H9 (cell line): ENCODE measurements around the gene ST7L. TPM values are rescaled to one million over a fixed set of nuclear protein-coding genes. Genes with fewer than 3 reads are reported as not detected.

Experiments used
- DNase-seq: peaks from one replicate; pipeline ENCODE4 v3.0.0-alpha.2; 2017
- H2AFZ ChIP-seq: one replicate; pipeline ENCODE4 v1.6.1; 2013; ENCODE audit warnings: mild to moderate bottlenecking, low read length, control low read depth, moderate library complexity
- H2AK5ac ChIP-seq: 2 replicates; pipeline ENCODE4 v1.6.1; 2013; ENCODE audit warnings: low read length, control low read depth, mixed read lengths; ENCODE audit not compliant: insufficient read length
- H2BK120ac ChIP-seq: one replicate; pipeline ENCODE4 v1.6.1; 2013; ENCODE audit warnings: low read depth, mild to moderate bottlenecking, low read length, control low read depth, inconsistent platforms; ENCODE audit not compliant: poor library complexity, severe bottlenecking
- H2BK12ac ChIP-seq: 2 replicates; pipeline ENCODE4 v1.6.1; 2013; ENCODE audit warnings: low read length, control low read depth, mixed read lengths, low read depth; ENCODE audit not compliant: insufficient read length
- H2BK15ac ChIP-seq: 2 replicates; pipeline ENCODE4 v1.6.1; 2013; ENCODE audit warnings: low read depth, low read length, control low read depth
- H2BK20ac ChIP-seq: one replicate; pipeline ENCODE4 v1.6.1; 2013; ENCODE audit warnings: low read depth, mild to moderate bottlenecking, low read length, control low read depth, inconsistent platforms; ENCODE audit not compliant: poor library complexity, severe bottlenecking
- H2BK5ac ChIP-seq: 2 replicates; pipeline ENCODE4 v1.6.1; 2013; ENCODE audit warnings: low read length, control low read depth, mixed read lengths; ENCODE audit not compliant: insufficient read length
- H3K14ac ChIP-seq: 2 replicates; pipeline ENCODE4 v1.6.1; 2013; ENCODE audit warnings: low read length, control low read depth; ENCODE audit not compliant: insufficient read depth
- H3K18ac ChIP-seq: 2 replicates; pipeline ENCODE4 v1.6.1; 2013; ENCODE audit warnings: low read depth, mild to moderate bottlenecking, mixed read lengths, low read length, control low read depth; ENCODE audit not compliant: insufficient read length
- H3K23ac ChIP-seq: 2 replicates; pipeline ENCODE4 v1.6.1; 2013; ENCODE audit warnings: low read length, control low read depth, mixed read lengths, low read depth; ENCODE audit not compliant: insufficient read length
- H3K23me2 ChIP-seq: 2 replicates; pipeline ENCODE4 v1.6.1; 2013; ENCODE audit warnings: low read depth, mild to moderate bottlenecking, mixed read lengths, low read length, control low read depth; ENCODE audit not compliant: insufficient read length, poor library complexity, severe bottlenecking
- H3K27ac ChIP-seq: 2 replicates; pipeline ENCODE4 v1.5.1; 2013; ENCODE audit warnings: low read length, control low read depth, mixed read lengths, low read depth; ENCODE audit not compliant: insufficient read length
- H3K27me3 ChIP-seq: 2 replicates; pipeline ENCODE4 v1.6.1; 2013; ENCODE audit warnings: low read length, control low read depth, inconsistent platforms; ENCODE audit not compliant: insufficient read depth
- H3K4ac ChIP-seq: 2 replicates; pipeline ENCODE4 v1.6.1; 2013; ENCODE audit warnings: low read depth, mild to moderate bottlenecking, control low read depth, inconsistent platforms, low read length, moderate library complexity
- H3K4me1 ChIP-seq: 2 replicates; pipeline ENCODE4 v1.6.1; 2013; ENCODE audit warnings: low read length, control low read depth, inconsistent platforms; ENCODE audit not compliant: insufficient read depth
- H3K4me2 ChIP-seq: 2 replicates; pipeline ENCODE4 v1.6.1; 2013; ENCODE audit warnings: low read length, control low read depth, mixed read lengths; ENCODE audit not compliant: insufficient read length, insufficient read depth
- H3K56ac ChIP-seq: 2 replicates; pipeline ENCODE4 v1.6.1; 2013; ENCODE audit warnings: low read depth, mild to moderate bottlenecking, mixed read lengths, low read length, control low read depth; ENCODE audit not compliant: insufficient read length
- H3K79me1 ChIP-seq: 2 replicates; pipeline ENCODE4 v1.6.1; 2013; ENCODE audit warnings: low read depth, mild to moderate bottlenecking, moderate library complexity, low read length, control low read depth, inconsistent platforms; ENCODE audit not compliant: insufficient read depth, poor library complexity, severe bottlenecking
- H3K79me2 ChIP-seq: 2 replicates; pipeline ENCODE4 v1.6.1; 2013; ENCODE audit warnings: low read length, control low read depth, inconsistent platforms; ENCODE audit not compliant: insufficient read depth
- H3K9ac ChIP-seq: 2 replicates; pipeline ENCODE4 v1.6.1; 2013; ENCODE audit warnings: low read length, control low read depth, mixed read lengths; ENCODE audit not compliant: insufficient read length; ENCODE audit errors: extremely low read depth
- H3K9me3 ChIP-seq: one replicate; pipeline ENCODE4 v1.6.1; 2013; ENCODE audit warnings: low read depth, low read length, inconsistent platforms; ENCODE audit not compliant: control insufficient read depth
- H3T11ph ChIP-seq: one replicate; pipeline ENCODE4 v1.6.1; 2013; ENCODE audit warnings: mild to moderate bottlenecking, low read length, control low read depth, inconsistent platforms
- H4K20me1 ChIP-seq: one replicate; pipeline ENCODE4 v1.6.1; 2013; ENCODE audit not compliant: control insufficient read depth, insufficient read length, insufficient read depth
- H4K5ac ChIP-seq: 2 replicates; pipeline ENCODE4 v1.6.1; 2013; ENCODE audit warnings: low read depth, mild to moderate bottlenecking, mixed read lengths, low read length, control low read depth; ENCODE audit not compliant: insufficient read length
- H4K8ac ChIP-seq: replicated peaks from 2 replicates; pipeline ENCODE4 v1.6.1; 2013; ENCODE audit warnings: low read length, control low read depth, mixed read lengths, low read depth; ENCODE audit not compliant: insufficient read length
- H4K91ac ChIP-seq: 2 replicates; pipeline ENCODE4 v1.6.1; 2013; ENCODE audit warnings: low read depth, mild to moderate bottlenecking, moderate library complexity, mixed read lengths, low read length, control low read depth; ENCODE audit not compliant: insufficient read length
- H3K27ac Mint-ChIP-seq, 3 experiments: 2 replicates in 2 of 3; 3 replicates in 1 of 3; pipeline ENCODE4 v1.8.0; 2020 to 2021; ENCODE audit warnings: mixed read lengths in 3 of 3, mild to moderate bottlenecking in 1 of 3, moderate library complexity in 1 of 3
- H3K27me3 Mint-ChIP-seq: 2 replicates; pipeline ENCODE4 v1.8.0; 2021; ENCODE audit warnings: low read depth, mild to moderate bottlenecking, moderate library complexity, mixed read lengths
- H3K36me3 Mint-ChIP-seq, 3 experiments: 2 replicates in 2 of 3; 3 replicates in 1 of 3; pipeline ENCODE4 v1.8.0; 2020 to 2021; ENCODE audit warnings: low read depth in 3 of 3, mixed read lengths in 3 of 3; ENCODE audit not compliant: insufficient read depth in 1 of 3
- H3K4me1 Mint-ChIP-seq, 2 experiments: 2 replicates each; pipeline ENCODE4 v1.8.0; 2020; ENCODE audit warnings: mixed read lengths in 2 of 2
- H3K4me3 Mint-ChIP-seq, 2 experiments: 2 replicates in 1 of 2; 3 replicates in 1 of 2; pipeline ENCODE4 v1.8.0; 2020 to 2021; ENCODE audit warnings: mild to moderate bottlenecking in 2 of 2, mixed read lengths in 2 of 2, moderate library complexity in 1 of 2
- H3K9me3 Mint-ChIP-seq, 2 experiments: 2 replicates in 1 of 2; 3 replicates in 1 of 2; pipeline ENCODE4 v1.8.0; 2020; ENCODE audit warnings: mild to moderate bottlenecking in 2 of 2, mixed read lengths in 2 of 2, moderate library complexity in 1 of 2
- CTCF ChIP-seq: fragments of 200-600 bp; sonication (generic); conservative IDR thresholded peaks from 3 replicates; pipeline ENCODE4 v1.8.0; 2021; ENCODE audit warnings: antibody characterized with exemption, mild to moderate bottlenecking
- WGBS: extraction: QIAGEN DNeasy Blood & Tissue Kit; methylation state at CpG from one replicate; pipeline ENCODE4 v1.1.7; 2013; ENCODE audit warnings: missing lambda C conversion rate, low lambda C conversion rate, mixed read lengths; ENCODE audit not compliant: insufficient read length; ENCODE audit errors: extremely low coverage; 5-methylcytosine and 5-hydroxymethylcytosine counted together
- total RNA-seq: library from RNA; stranded (reverse); gene quantifications from 2 replicates; pipeline ENCODE4 v1.2.1, GENCODE V29; 2021

The ST7L gene
- total RNA-seq, 1 experiment from 2014 or later = 16.0 TPM

DNA sequence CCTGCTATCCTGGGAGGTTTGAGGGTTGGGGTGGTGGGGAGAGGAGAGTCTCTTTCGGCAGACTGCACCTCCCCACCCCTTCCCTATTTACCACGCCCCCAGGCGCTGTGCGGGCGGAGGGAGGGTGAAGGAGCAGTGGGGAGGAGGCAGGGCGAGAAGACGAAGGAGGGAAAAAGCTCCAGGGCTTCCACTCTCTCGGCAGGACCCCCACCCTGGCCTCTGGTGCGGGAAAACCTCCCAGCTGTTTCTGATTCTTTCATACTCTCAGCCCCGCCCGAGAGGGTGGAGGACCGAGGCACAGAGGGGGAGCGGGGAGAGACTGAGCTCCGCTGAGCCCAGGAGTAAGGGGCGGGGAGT is 111.0 kb downstream of the ST7L start:
- H2AFZ ChIP-seq = no peak overlapping the region
- no peak overlapping the region for H3K9ac ChIP-seq
- H3K4me1 Mint-ChIP-seq = peaks cover 21 to 51% of the 10 kb centered on the region in 2 experiments
- H2BK12ac ChIP-seq = no peak overlapping the region
- H3K9me3 Mint-ChIP-seq = no peaks in the 10 kb centered on the region; a peak in 1 of 5 replicates
- H2BK5ac ChIP-seq = no peak overlapping the region
- H3K23me2 ChIP-seq = peaks cover 24% of the 10 kb centered on the region
- no peak overlapping the region for H4K5ac ChIP-seq
- no peak overlapping the region for H4K91ac ChIP-seq
- H2BK120ac ChIP-seq = no peak overlapping the region
- no peaks in the 10 kb centered on the region for H3K36me3 Mint-ChIP-seq
- H3K9me3 ChIP-seq = no peaks in the 10 kb centered on the region
- H2AK5ac ChIP-seq = no peak overlapping the region
- 0 out of 2 replicates have a peak, but pooled peaks cover 3% of the 10 kb centered on the region for H3K4me1 ChIP-seq
- H3K18ac ChIP-seq = no peak overlapping the region
- H3K79me2 ChIP-seq = no peaks in the 10 kb centered on the region
- no peak overlapping the region for H3K14ac ChIP-seq
- no peak overlapping the region for H3K23ac ChIP-seq
- peak overlapping the region; percentile 93 for H3K4me2 ChIP-seq
- peak overlapping the region; percentile 70 to 88 for H3K4me3 Mint-ChIP-seq
- H4K8ac ChIP-seq = no peak overlapping the region
- no peak for TF ChIP-seq CTCF
- H3T11ph ChIP-seq = no peak overlapping the region
- no peak overlapping the region for H2BK20ac ChIP-seq
- WGBS = no CpG with 5 or more reads among the region's 15 CpGs
- H3K27ac Mint-ChIP-seq = no peak overlapping the region
- H3K27me3 ChIP-seq = peaks cover 54% of the 10 kb centered on the region
- H3K27me3 Mint-ChIP-seq = peaks cover 96% of the 10 kb centered on the region
- peak; percentile 61 for DNase-seq
- no peak overlapping the region for H3K56ac ChIP-seq
- no peaks in the 10 kb centered on the region for H4K20me1 ChIP-seq
- H3K27ac ChIP-seq = no peak overlapping the region
- no peak overlapping the region for H2BK15ac ChIP-seq
- no peaks in the 10 kb centered on the region for H3K79me1 ChIP-seq
- no peak overlapping the region for H3K4ac ChIP-seq
